EL (cell line): Measurements from ENCODE around the gene SF3A2.

Experiments used
- DNase-seq: peaks from one replicate; pipeline ENCODE4 v3.0.0-alpha.2; 2016

Gene SF3A2, protein sequence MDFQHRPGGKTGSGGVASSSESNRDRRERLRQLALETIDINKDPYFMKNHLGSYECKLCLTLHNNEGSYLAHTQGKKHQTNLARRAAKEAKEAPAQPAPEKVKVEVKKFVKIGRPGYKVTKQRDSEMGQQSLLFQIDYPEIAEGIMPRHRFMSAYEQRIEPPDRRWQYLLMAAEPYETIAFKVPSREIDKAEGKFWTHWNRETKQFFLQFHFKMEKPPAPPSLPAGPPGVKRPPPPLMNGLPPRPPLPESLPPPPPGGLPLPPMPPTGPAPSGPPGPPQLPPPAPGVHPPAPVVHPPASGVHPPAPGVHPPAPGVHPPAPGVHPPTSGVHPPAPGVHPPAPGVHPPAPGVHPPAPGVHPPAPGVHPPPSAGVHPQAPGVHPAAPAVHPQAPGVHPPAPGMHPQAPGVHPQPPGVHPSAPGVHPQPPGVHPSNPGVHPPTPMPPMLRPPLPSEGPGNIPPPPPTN

DNA sequence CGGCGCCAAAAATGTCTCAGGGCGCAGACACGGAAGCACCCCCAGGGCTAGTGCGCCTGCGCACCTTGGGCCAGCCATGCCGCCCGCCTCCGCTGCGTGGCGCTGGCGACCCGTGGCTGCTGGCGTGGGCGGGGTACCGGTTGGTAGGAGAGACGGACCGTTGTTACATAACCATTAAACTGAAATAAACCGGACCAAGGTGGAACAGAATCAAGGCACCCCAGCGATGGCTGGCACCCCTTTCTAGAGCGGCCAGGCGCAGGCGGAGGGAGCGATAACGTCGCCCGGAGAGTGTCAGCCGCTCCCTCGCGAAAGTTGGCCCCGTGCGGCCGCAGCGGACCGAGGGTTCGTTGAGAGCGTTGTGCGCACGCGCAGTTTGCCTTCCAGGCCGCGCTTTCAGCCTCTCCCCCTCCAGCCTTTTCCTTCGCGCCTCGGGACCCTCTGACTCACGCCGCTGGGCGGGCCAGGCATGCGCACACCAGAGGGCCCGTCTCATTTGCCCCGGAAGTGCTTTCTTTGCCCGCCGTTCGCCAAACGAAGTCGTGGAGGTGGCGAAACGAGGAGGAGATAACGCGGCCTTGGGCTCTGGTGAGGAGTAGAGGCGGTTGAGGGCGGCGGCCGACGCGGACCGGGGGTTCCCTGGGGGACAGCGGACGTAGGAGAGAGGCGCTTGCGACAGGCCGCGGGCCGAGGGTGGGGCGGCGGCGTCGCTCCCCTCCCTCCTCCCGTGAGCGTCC lies at the start of gene SF3A2, which contains the start of gene PLEKHJ1:
SF3A2 (plus strand) TSS at position 511 of the 737 bp plus-strand sequence. CDS start 6,595 bp downstream, outside the sequence.
PLEKHJ1 (minus strand) TSS at position 16 of the 737 bp plus-strand sequence. CDS start 81 bp downstream, outside the sequence.
- peak; percentile 98 for DNase-seq

DNA sequence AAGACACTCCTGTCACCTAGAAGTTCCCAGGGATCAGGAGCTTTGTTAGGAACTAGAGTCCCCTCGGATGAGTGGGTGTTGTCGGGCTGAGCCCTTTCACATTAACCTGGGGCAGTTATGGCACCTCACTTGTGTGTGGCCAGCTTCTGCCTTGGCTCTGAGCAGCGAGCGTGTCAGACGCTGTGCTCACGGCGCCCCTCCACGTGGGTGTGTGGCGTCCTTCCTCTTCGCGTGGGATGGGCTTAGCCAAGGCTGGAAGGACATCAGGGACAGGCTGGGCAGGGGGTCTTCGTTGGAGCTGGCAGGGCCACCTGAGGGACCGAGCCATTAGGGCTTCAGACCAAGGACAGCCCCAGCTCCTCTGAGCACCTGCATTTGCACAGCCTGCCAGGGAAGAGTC lies 49.5 kb upstream of the SF3A2 start:
- DNase-seq: no peak

DNA sequence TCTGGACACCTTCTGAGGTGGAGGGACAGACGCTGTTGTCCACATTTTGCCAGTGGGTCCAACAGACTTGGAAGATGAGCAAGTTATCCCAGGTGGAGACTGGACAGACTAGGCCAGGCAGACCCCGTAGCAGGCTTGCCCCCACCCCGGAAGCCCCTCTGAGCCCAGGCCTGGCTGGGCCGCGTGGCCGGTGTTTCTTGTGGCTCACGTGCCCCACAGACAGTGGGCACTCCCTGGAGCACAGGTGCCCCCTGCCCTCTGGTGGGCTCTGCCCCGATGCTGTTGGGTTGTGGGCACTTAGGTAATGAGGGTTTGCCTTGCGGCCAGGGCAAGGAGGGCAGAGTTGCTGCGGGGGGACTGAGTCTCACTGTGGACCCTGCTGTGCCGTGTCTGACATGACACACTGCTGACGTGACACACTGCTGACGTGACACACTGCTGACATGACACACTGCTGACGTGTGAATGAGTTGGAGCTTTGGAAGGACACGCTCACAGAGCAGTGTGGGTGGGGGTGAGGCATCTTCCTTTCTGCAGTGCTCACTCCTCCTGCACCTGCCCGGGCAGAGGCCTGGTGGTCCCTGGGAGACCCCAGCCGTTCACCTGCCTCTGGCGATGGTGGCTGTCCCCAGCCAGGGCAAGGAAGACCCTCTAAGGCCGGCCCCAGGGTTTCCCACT lies 47.8 kb upstream of the SF3A2 start:
- DNase-seq: peak; percentile 46

DNA sequence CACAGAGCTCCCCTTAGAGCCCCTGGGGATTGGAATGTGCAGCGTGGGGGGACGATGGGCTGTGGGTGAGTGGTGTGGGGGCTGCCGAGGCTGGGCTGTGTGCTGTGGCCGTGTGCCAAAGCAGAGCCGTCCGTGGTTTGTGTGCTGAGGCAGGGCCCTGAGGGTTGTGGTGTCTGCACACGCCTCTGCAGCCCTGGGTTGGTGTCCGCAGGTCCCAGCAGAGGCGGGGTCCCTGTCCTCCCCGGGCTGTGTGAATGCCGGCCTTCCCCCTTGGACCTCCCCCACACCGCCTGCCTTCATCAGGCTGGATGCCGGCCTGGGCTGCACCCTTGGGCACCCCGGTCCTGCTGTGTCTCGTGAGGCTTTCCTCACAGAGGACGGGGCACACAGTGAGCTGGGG lies 46.7 kb upstream of the SF3A2 start:
- DNase-seq: no peak

DNA sequence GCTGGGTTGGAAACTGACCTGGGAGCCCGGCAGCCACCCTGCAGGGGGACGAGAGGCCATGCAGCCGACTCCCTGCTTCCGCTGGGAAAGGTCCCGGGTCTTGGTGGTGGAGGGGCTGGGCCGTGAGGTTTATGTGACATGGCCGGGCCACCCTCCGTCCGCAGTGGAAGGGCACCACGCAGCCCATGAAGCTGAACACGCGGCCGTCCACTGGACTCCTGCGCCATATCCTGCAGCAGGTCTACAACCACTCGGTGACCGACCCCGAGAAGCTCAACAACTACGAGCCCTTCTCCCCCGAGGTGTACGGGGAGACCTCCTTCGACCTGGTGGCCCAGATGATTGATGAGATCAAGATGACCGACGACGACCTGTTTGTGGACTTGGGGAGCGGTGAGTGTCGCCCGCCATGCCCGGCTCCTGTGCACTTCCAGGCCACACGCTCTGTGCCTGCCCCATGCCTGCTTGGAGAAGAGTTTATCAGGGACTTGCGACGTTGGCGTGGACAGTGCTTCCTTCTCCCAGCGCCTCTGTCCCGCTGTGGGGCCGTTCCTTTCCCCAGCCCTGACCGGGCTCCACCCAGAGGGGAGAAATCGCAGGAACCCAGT lies 45.7 kb upstream of the SF3A2 start:
- no peak for DNase-seq

DNA sequence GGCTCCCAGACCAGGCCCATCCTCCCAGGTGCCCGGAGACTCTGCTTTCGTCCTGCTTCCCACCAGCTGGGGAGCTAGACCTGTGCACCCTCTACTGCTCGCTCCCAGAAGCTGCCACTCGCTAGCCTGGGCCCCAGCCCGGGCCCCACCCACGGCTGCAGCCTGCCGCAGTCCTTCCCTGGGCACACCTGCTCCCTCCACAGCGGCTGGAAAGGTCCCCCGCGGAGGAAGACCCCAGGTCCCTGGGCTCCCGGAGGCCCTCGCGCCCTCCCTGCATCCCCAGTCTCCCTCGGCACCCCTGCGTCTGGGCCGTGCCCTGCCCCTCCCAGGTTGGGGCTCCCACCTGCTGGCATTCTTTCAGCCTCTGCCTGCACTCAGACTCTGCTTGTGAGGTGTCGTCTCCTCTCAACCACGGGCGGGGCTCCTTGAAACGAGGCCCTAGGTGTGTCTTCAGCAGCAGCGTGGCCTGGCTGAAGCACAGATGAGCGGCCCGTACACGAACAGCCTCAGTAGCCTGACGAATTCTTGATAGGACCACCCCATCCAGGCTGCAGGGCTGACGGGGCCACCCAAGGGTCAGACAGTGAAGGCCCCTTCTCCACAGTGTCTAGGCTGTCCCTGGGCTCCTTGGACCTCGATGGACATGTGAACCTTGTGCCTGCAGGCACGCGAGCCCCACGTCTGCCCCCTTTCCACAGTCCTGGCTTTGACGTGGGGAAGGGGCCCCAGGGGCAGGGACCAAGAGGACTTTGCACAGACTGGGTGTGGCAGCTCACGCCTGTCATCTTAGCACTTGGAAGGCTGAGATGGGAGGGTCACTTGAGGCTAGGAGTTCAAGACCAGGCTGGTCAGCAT lies 44.9 kb upstream of the SF3A2 start:
- no peak for DNase-seq

DNA sequence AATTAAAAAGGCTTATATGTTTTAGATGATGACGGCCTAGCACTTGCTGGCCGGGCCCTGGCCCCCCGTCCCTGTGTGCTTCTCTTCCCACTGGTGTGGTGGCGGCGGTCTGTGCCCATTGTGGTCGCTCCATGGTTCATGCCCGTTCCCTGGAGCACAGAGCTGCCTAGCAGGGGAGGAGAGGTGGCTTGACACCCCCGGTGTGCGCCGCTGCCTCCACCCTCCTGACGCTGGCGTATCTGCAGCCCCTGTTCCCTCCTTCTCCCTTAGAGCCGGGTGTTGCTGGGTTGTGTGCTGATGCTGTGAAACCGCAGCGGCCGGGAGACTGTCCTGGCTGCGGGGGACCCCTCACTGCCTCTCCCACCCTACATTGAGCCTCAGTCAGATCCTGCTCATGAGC lies 43.8 kb upstream of the SF3A2 start:
- DNase-seq: no peak

DNA sequence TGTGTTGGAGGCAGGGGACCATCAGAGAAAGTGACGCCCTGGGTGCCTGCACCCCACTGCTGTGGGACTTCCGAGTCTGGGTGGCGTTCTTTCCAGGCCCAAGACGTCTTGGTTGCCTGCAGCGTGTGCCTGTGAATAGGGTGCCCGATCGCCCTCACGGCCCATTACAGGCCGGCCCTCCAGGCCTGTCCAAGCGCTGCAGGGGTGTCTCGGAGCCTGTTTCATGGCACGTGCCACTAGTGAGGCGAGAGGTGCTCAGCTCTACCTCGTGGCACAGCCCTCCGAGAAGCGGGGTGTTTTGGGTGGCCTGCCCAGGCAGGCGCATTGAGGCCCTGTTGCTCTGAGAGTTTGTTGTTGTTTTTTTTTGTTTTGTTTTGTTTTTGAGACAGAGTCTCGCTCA lies 42.8 kb upstream of the SF3A2 start:
- no peak for DNase-seq

DNA sequence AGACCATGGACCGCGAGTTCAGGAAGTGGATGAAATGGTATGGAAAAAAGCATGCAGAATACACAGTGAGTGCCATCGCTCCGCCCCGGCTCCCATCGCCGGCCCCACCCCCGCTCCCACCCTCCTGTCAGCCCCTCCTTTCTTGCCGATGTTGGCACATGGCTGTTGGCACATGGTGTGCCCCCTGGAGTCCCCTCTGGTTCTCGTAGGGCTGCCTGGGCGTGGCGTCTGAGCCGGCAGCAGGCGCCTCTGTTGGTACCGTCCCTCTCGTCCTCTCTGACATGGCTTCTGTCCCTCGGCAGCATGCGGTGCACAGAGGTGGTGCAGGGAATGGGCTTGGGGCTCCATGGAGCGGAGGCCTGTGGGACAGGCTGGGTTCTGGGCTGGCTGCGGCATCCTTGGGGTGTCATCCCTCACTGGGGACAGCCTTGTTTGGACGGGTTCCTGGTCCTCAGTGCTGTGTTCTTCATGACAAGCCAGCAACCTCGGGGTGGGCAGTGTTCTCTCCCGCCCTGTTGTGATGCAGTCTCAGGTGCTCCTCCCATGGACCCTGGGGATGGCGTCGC lies 42.0 kb upstream of the SF3A2 start:
- no peak for DNase-seq

DNA sequence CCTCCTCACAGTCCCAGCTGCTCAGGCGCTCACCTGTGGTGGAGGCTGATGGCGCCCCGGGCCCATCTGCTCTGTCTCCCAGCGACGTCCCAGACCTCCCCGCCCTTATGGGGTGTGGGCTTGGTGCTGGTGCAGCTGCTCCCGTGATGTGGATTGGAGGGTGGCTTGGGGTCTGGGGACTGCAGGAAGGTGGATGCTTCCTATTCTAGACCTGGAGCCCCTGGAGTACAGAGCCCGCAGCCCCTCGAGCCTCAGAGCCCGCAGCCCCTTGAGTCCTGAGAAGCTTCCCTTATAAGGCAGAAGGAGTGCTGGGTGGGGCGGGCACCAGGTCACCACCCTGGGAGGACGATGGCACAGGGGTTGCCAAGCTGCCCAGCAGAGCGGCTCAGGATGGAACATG lies 41.3 kb upstream of the SF3A2 start:
- no peak for DNase-seq

DNA sequence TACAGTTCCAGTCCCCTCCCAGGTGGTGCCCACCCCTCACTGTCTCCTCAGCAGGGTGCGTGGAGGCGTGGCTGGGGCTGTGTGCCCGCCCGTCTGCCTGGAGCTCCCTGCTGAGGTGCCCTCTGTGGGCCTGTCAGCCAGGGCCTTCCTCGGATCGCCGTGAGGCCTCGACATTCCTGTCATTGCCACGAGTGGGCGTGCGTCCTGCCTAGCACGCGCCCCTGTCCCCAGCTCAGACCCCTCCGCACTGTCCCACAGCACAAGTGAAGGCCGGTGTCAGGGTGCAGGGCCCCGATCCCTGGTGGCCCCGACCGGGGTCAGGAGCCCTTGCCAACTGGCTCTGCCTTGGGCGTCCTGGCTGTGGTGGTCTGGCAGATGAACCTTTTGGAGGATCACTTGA lies 40.7 kb upstream of the SF3A2 start:
- no peak for DNase-seq

DNA sequence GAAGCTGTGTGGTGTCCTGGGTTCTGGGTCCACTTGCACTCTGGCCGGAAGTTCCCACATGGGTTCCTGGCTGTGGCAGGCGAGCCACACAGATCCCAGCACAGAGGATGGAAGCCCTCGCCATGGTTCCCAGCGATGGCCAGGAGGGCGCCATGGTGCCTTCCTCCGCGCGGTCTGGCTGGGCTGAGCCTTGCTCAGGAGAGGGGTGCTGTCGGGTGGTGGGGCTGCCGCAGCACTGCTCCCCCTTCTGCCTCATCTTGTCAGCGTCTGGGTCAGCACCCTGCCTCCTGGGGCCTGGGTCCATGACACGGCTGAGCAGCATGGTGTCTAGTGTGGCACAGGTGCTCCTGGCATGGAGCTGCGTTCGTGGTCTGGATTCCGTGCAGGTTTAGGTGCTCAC lies 39.4 kb upstream of the SF3A2 start:
- DNase-seq: no peak

DNA sequence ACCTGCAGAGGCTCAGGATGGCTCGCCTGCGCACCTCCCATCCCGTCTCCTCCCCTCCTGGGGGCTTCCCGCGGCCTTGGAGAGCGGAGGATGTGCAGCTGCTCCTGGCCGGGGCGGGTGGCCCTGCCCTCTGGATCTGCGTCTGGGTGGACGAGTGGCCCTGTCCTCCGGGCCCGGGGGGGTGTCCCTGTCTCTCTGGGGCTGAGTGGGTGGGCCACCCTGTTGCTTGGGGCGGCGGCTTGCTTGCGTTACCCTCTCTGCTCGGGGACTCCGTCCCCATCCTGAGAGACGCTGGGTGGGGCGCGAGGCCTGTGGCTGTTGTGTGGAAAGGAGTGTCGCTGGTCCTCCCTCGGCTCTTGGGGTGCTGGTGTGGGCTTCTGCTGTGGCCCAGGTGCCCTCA lies 38.3 kb upstream of the SF3A2 start:
- DNase-seq: no peak

DNA sequence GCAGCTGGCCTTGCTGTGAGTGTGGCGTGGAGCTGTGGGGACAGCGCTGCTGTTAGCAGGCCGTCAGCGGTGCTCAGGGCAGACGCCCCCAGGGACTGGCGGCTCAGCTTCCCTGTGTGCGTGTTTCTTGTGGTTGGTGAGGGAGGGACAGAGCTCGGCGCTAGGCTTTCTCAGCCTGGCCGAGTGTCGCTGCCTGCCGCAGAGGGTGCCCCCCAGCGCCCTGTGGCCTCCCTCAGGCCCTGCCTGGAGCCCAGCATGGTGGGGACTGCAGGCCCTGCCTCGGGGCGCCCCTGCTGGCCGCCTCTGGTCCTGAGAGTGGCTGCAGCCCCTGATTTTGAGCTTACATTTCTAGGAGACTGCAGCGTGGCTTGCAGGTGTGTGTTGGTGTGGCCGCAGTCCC lies 37.4 kb upstream of the SF3A2 start:
- DNase-seq: no peak

DNA sequence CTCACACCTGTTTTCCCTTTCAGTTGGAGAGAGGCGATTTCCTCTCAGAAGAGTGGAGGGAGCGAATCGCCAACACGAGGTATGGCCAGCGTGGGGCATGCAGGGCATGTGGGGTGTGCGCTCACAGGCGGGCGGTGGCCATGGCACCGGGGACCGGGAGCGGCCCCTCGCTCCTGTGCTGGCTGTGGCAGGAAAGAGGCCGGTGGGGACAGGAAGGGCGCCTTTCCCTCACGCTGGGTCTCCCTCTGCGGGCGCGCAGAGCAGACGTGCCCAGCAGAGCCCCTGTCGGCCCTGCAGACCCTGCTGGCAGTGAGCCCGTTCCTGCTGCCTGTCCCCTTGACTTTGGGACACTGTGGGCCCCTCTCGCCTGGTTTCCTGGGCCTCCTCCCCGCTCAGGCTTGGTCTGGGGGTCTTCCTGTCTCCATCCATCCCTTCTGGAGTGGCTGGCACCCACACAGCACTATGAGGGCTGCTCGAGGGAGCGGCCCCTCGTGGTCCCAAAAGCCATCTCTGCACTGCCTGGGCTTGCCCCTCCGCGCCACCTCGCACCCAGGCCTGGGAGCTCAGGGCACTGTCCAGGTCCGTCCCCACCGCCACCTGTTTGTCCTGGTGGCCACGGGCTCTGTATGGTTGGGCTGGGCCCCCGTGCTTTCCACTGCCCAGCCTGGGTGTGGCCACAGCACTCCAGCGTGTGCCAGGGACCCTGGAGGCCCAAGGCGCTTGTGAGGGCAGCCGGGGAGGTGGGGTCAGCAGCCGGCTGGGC lies 36.6 kb upstream of the SF3A2 start:
- no peak for DNase-seq

DNA sequence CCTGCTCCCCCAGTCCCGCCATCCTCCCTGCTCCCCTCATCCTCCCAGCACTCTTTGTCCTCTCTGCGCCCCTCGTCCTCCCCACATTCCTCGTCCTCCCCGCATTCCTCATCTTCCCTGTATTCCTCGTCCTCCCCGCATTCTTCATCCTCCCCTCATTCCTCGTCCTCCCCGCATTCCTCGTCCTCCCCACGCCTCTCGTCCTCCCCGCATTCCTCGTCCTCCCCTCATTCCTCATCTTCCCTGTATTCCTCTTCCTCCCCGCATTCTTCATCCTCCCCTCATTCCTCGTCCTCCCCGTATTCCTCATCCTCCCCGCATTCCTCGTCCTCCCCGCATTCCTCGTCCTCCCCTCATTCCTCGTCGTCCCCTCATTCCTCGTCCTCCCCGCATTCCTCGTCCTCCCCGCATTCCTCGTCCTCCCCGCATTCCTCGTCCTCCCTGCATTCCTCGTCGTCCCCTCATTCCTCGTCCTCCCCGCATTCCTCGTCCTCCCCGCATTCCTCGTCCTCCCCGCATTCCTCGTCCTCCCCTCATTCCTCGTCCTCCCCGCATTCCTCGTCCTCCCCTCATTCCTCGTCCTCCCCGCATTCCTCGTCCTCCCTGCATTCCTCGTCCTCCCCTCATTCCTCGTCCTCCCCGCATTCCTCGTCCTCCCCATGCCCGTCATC lies 35.9 kb upstream of the SF3A2 start:
- DNase-seq: peak; percentile 12

DNA sequence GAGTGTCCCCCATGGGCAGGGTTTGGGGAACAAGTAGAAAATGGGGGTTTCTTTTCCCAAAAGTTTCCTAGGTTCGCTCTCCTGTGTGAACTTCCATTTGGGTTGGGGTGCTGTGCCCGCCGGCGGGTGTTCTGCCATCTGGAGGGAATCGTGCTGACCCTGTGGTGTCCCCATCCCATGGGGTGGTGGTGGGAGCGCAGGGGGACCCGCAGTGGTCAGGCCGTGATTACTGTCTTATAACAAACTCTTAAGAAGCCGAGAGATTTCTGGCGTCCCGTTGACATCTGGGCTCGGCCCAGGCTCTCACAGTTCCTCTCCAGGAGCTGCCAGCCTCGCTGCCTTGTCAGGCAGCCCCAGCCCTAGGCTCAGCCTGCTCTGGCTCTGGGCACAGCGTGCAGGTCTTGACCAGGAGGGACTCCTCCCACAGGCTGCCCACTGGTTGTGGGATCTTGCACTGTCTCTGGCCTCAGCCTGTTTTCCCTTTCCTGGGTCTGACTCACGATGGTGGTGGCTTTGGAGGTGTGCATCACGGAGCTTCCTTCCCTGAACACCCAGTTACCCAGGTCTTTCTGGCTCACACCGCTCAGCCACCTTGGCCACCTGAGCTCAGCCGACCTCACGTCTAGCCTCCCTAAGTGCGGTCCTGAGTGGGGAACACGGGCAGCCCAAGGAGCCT lies 35.0 kb upstream of the SF3A2 start:
- DNase-seq: no peak

DNA sequence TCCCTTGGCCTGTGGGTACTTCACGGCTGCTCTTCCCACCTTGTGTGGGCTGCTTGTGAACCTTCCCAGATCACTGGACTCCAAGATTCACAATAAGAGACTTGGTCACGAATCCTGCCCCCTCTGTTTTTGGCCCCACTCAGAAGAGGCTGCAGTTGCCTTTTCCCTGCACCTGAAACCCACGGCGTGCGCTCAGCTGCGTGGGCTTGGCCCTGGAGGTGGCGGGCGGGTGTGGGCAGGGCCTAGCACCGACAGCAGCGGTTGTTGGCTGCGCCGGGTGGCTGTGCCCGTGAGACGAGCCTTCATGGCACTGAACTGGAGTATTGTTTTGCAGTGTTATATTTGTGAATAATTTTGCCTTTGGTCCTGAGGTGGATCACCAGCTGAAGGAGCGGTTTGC lies 34.3 kb upstream of the SF3A2 start:
- DNase-seq: no peak

DNA sequence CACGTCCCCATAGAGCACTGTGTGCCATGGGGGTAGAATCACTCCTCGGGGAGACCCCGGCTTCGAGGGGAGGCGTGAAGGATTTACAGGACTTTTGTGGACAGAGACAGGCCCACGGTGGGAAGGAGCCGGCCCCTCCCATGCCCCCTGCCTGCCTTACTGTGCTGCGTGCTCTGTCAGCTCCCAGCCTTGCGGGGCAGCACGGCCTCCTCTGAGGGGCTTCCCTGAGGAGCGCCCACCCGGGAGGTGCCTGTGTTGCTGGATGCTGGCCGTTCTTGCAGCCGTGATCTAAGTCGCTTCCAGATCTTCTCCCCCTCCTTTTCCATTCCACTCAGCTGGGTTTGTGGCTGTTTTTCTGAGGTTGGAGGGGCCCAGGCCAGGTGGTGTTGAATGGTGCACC lies 29.6 kb upstream of the SF3A2 start:
- no peak for DNase-seq
